COLO668 (cell line): Measurements from ENCODE around the gene TFE3.

Experiments
- DNase-seq: peaks from one replicate; lab custom pipeline; 2025; ENCODE audit not compliant: unreplicated experiment; lab: John Stamatoyannopoulos, UW

Gene TFE3

GRCh38 chrX:49061916-49062315 is 18.8 kb upstream of the TFE3 start:
- no peak for DNase-seq

GRCh38 chrX:49061490-49061889 is 18.3 kb upstream of the TFE3 start:
- DNase-seq: no peak

- DNase-seq: peak; percentile 74
Observed at GRCh38 chrX:49060914-49061313, 17.8 kb upstream of the TFE3 start.

- peak; percentile 37 for DNase-seq
Observed at GRCh38 chrX:49059681-49060085, 16.5 kb upstream of the TFE3 start.

- peak; percentile 38 for DNase-seq
Observed at GRCh38 chrX:49059201-49059600, 16.0 kb upstream of the TFE3 start.

- peak; percentile 55 for DNase-seq
Observed at GRCh38 chrX:49058794-49059193, 15.6 kb upstream of the TFE3 start, which contains the start of gene CCDC120. Gene CCDC120 (plus strand): TSS chrX:49058999. CDS start chrX:49062042, 3,043 bp downstream.

GRCh38 chrX:49054073-49054762 is 11.1 kb upstream of the TFE3 start:
- DNase-seq: no peak

- peak; percentile 49 for DNase-seq
Observed at GRCh38 chrX:49053223-49054072, 10.3 kb upstream of the TFE3 start.

- DNase-seq: no peak
Observed at GRCh38 chrX:49043987-49044281, 777 bp upstream of the TFE3 start.

GRCh38 chrX:49042581-49043219 is 457 bp downstream of the TFE3 start:
- no peak for DNase-seq

- DNase-seq: peak; percentile 5
Observed at GRCh38 chrX:49041744-49042580, 1.2 kb downstream of the TFE3 start.

GRCh38 chrX:49040376-49040955 is 2.7 kb downstream of the TFE3 start:
- DNase-seq: no peak

- peak; percentile 50 for DNase-seq
Observed at GRCh38 chrX:49039598-49040375, 3.4 kb downstream of the TFE3 start.

- no peak for DNase-seq
Observed at GRCh38 chrX:49037883-49038475, 5.2 kb downstream of the TFE3 start.

- DNase-seq: no peak
Observed at GRCh38 chrX:49030283-49030682, 12.9 kb downstream of the TFE3 start.

- peak; percentile 0 for DNase-seq
Observed at GRCh38 chrX:49029876-49030275, 13.3 kb downstream of the TFE3 start.

GRCh38 chrX:49019599-49020249 is 23.4 kb downstream of the TFE3 start:
- DNase-seq: no peak

GRCh38 chrX:49019050-49019449 is 24.1 kb downstream of the TFE3 start:
- no peak for DNase-seq

GRCh38 chrX:49003696-49004095 is 39.5 kb downstream of the TFE3 start:
- DNase-seq: no peak
